ENCODE measurements around the gene JAML. TPM values are rescaled to one million over a fixed set of nuclear protein-coding genes. Genes with fewer than 3 reads are reported as not detected.

JAML gene
- total and polyA plus RNA-seq, 3 experiments from 2014 or later: 210 to 387 (median 363) TPM

- Histone ChIP-seq H3K4me3 (ENCODE audit: low read length) (peak within 1 kb of the TSS; percentile 8), H3K27me3 (ENCODE audit: insufficient read depth, low read length, poor library complexity, severe bottlenecking) (no peaks in the 10 kb centered on the region), H3K27ac (ENCODE audit: low read depth, low read length) (no peak within 1 kb of the TSS), H3K36me3 (ENCODE audit: insufficient read depth, low read length) (no peaks in the 10 kb centered on the region), H3K9me3 (ENCODE audit: low read length) (no peaks in the 10 kb centered on the region), H3K4me1 (ENCODE audit: insufficient read depth, low read length) (peaks cover 8% of the 10 kb centered on the region)
- CTCF ChIA-PET: interaction anchor here (1.3 to 1.4 kb wide), 2 partner anchors 32 to 65 kb away, joined by 8 to 11 read pairs; no protein-coding TSS in a partner anchor
- H3K9me3 Mint-ChIP-seq: no peaks in the 10 kb centered on the region
- peaks cover 23 to 36% (median 33%) of the 10 kb centered on the region in 3 donors for H3K4me1 Mint-ChIP-seq
- H3K27me3 Mint-ChIP-seq: peaks cover 6 to 17% of the 10 kb centered on the region in 2 donors
- POLR2A ChIA-PET: interaction anchor here (1.4 kb wide), 1 partner anchor 13 kb away, joined by 3 read pairs; no protein-coding TSS in a partner anchor
- DNase-seq: peak in 1 of 5 donors; percentile 39
- H3K4me3 Mint-ChIP-seq: peak within 1 kb of the TSS; percentile 45 to 84 (median 74)
- peak within 1 kb of the TSS in 6 of 8 donors; percentile 3 to 73 (median 62) for H3K27ac Mint-ChIP-seq
- H3K36me3 Mint-ChIP-seq: no peaks in the 10 kb centered on the region
These were observed 39.1 kb upstream of the JAML start, which contains the start of gene MPZL2 for GRCh38 chr11:118263695-118264568. MPZL2 (minus strand) TSS chr11:118264297; CDS start chr11:118264153, 144 bp downstream.

GRCh38 chr11:118263112-118263511, 38.3 kb upstream of the JAML start:
- H3K4me3 ChIP-seq (ENCODE audit: low read length): no peak overlapping the region
- Mint-ChIP-seq H3K36me3 (peaks cover 0 to 2% (median 0%) of the 10 kb centered on the region in 3 donors), H3K27me3 (peaks cover 6 to 17% of the 10 kb centered on the region in 2 donors), H3K4me1 (peaks cover 23 to 36% (median 33%) of the 10 kb centered on the region in 3 donors), H3K4me3 (peak overlapping the region in 1 of 7 donors; percentile 77), H3K9me3 (no peaks in the 10 kb centered on the region), H3K27ac (no peak overlapping the region)
- peaks cover 8% of the 10 kb centered on the region for H3K4me1 ChIP-seq (ENCODE audit: insufficient read depth, low read length)
- POLR2A ChIA-PET: interaction anchor here (1.4 kb wide), 1 partner anchor 14 kb away, joined by 3 read pairs; no protein-coding TSS in a partner anchor
- no peaks in the 10 kb centered on the region for H3K27me3 ChIP-seq (ENCODE audit: insufficient read depth, low read length, poor library complexity, severe bottlenecking)
- CTCF ChIA-PET: interaction anchor here (1.4 kb wide), 1 partner anchor 33 kb away, joined by 8 read pairs; no protein-coding TSS in a partner anchor
- no peak overlapping the region for H3K27ac ChIP-seq (ENCODE audit: low read depth, low read length)
- H3K9me3 ChIP-seq (ENCODE audit: low read length): no peaks in the 10 kb centered on the region
- H3K36me3 ChIP-seq (ENCODE audit: insufficient read depth, low read length): no peaks in the 10 kb centered on the region
- no peak for DNase-seq

GRCh38 chr11:118260353-118260752, 35.5 kb upstream of the JAML start:
- Histone ChIP-seq H3K9me3 (ENCODE audit: low read length) (no peaks in the 10 kb centered on the region), H3K27ac (ENCODE audit: low read depth, low read length) (no peak overlapping the region), H3K4me3 (ENCODE audit: low read length) (no peak overlapping the region), H3K36me3 (ENCODE audit: insufficient read depth, low read length) (no peaks in the 10 kb centered on the region), H3K27me3 (ENCODE audit: insufficient read depth, low read length, poor library complexity, severe bottlenecking) (no peaks in the 10 kb centered on the region), H3K4me1 (ENCODE audit: insufficient read depth, low read length) (peaks cover 8% of the 10 kb centered on the region)
- Mint-ChIP-seq H3K4me3 (no peak overlapping the region), H3K27ac (peak overlapping the region in 5 of 8 donors; percentile 38 to 74 (median 55)), H3K27me3 (peaks cover 5 to 17% of the 10 kb centered on the region in 2 donors), H3K36me3 (peaks cover 0 to 2% (median 0%) of the 10 kb centered on the region in 3 donors), H3K9me3 (no peaks in the 10 kb centered on the region), H3K4me1 (peaks cover 20 to 36% (median 33%) of the 10 kb centered on the region in 3 donors)
- DNase-seq: peak in 2 of 5 donors; percentile 48 to 56
- ChIA-PET CTCF (interaction anchor here (0.8 to 4.0 kb wide), 10 partner anchors 9 to 89 kb away, joined by 3 to 18 read pairs (median 7); partner anchors contain the start of gene MPZL3), POLR2A (interaction anchor here (1.2 kb wide), 1 partner anchor 62 kb away, joined by 4 read pairs; no protein-coding TSS in a partner anchor)

GRCh38 chr11:118259138-118259537, 34.3 kb upstream of the JAML start:
- Histone ChIP-seq H3K27ac (ENCODE audit: low read depth, low read length) (no peak overlapping the region), H3K36me3 (ENCODE audit: insufficient read depth, low read length) (no peaks in the 10 kb centered on the region), H3K4me3 (ENCODE audit: low read length) (no peak overlapping the region), H3K9me3 (ENCODE audit: low read length) (no peaks in the 10 kb centered on the region), H3K4me1 (ENCODE audit: insufficient read depth, low read length) (peaks cover 8% of the 10 kb centered on the region), H3K27me3 (ENCODE audit: insufficient read depth, low read length, poor library complexity, severe bottlenecking) (no peaks in the 10 kb centered on the region)
- peak overlapping the region in 1 of 8 donors; percentile 2 for H3K27ac Mint-ChIP-seq
- H3K4me1 Mint-ChIP-seq: peaks cover 16 to 30% (median 29%) of the 10 kb centered on the region in 3 donors
- no peak overlapping the region for H3K4me3 Mint-ChIP-seq
- ChIA-PET POLR2A (interaction anchor here (1.2 kb wide), 1 partner anchor 57 kb away, joined by 3 read pairs; no protein-coding TSS in a partner anchor), CTCF (interaction anchor here (1.3 to 4.0 kb wide), 4 partner anchors 32 to 92 kb away, joined by 3 to 18 read pairs (median 7); no protein-coding TSS in a partner anchor)
- no peak for DNase-seq
- H3K36me3 Mint-ChIP-seq: peaks cover 0 to 2% (median 0%) of the 10 kb centered on the region in 3 donors
- no peaks in the 10 kb centered on the region for H3K9me3 Mint-ChIP-seq
- peaks cover under 1 to 14% of the 10 kb centered on the region in 2 donors for H3K27me3 Mint-ChIP-seq

GRCh38 chr11:118258410-118258809, 33.6 kb upstream of the JAML start:
- POLR2A ChIA-PET: no interaction called here
- Histone ChIP-seq H3K27ac (ENCODE audit: low read depth, low read length) (no peak overlapping the region), H3K4me1 (ENCODE audit: insufficient read depth, low read length) (peaks cover 8% of the 10 kb centered on the region), H3K27me3 (ENCODE audit: insufficient read depth, low read length, poor library complexity, severe bottlenecking) (no peaks in the 10 kb centered on the region), H3K9me3 (ENCODE audit: low read length) (no peaks in the 10 kb centered on the region), H3K4me3 (ENCODE audit: low read length) (no peak overlapping the region), H3K36me3 (ENCODE audit: insufficient read depth, low read length) (no peaks in the 10 kb centered on the region)
- DNase-seq: no peak
- H3K4me1 Mint-ChIP-seq: peaks cover 13 to 24% (median 22%) of the 10 kb centered on the region in 3 donors
- H3K27ac Mint-ChIP-seq: peak overlapping the region in 1 of 8 donors; percentile 57
- H3K9me3 Mint-ChIP-seq: no peaks in the 10 kb centered on the region
- H3K27me3 Mint-ChIP-seq: peaks cover 0 to 10% of the 10 kb centered on the region in 2 donors
- H3K36me3 Mint-ChIP-seq: peaks cover 0 to 2% (median 0%) of the 10 kb centered on the region in 3 donors
- CTCF ChIA-PET: interaction anchor here (1.3 to 4.0 kb wide), 2 partner anchors 60 to 92 kb away, joined by 3 to 18 read pairs; no protein-coding TSS in a partner anchor
- no peak overlapping the region for H3K4me3 Mint-ChIP-seq

GRCh38 chr11:118252688-118253087, 27.9 kb upstream of the JAML start:
- Histone ChIP-seq H3K4me1 (ENCODE audit: insufficient read depth, low read length) (peaks cover 20% of the 10 kb centered on the region), H3K36me3 (ENCODE audit: insufficient read depth, low read length) (no peaks in the 10 kb centered on the region), H3K4me3 (ENCODE audit: low read length) (peak overlapping the region; percentile 90), H3K27ac (ENCODE audit: low read depth, low read length) (peak overlapping the region; percentile 98), H3K9me3 (ENCODE audit: low read length) (no peaks in the 10 kb centered on the region), H3K27me3 (ENCODE audit: insufficient read depth, low read length, poor library complexity, severe bottlenecking) (no peaks in the 10 kb centered on the region)
- Mint-ChIP-seq H3K27ac (peak overlapping the region; percentile 98 to 100 (median 99)), H3K36me3 (peaks cover 0 to 24% (median 0%) of the 10 kb centered on the region in 3 donors), H3K9me3 (peaks cover 0 to 2% (median 0%) of the 10 kb centered on the region in 5 donors), H3K27me3 (peaks cover 0 to 3% of the 10 kb centered on the region in 2 donors), H3K4me1 (peaks cover 36 to 44% (median 44%) of the 10 kb centered on the region in 3 donors), H3K4me3 (peak overlapping the region; percentile 97 to 99 (median 98))
- CTCF ChIA-PET: interaction anchor here (0.9 to 2.3 kb wide), 7 partner anchors 8 to 88 kb away, joined by 3 to 15 read pairs (median 4); no protein-coding TSS in a partner anchor
- DNase-seq: no peak
- POLR2A ChIA-PET: interaction anchor here (0.9 to 2.3 kb wide), 8 partner anchors 22 to 183 kb away, joined by 3 to 10 read pairs (median 6); partner anchors contain the start of genes ATP5MG and UBE4A

- Histone ChIP-seq H3K27ac (ENCODE audit: low read depth, low read length) (peak within 1 kb of the TSS; percentile 98), H3K27me3 (ENCODE audit: insufficient read depth, low read length, poor library complexity, severe bottlenecking) (no peaks in the 10 kb centered on the region), H3K36me3 (ENCODE audit: insufficient read depth, low read length) (no peaks in the 10 kb centered on the region), H3K9me3 (ENCODE audit: low read length) (no peaks in the 10 kb centered on the region), H3K4me3 (ENCODE audit: low read length) (peak within 1 kb of the TSS; percentile 90), H3K4me1 (ENCODE audit: insufficient read depth, low read length) (peaks cover 27% of the 10 kb centered on the region)
- H3K9me3 Mint-ChIP-seq: peaks cover 0 to 2% (median 0%) of the 10 kb centered on the region in 5 donors
- H3K36me3 Mint-ChIP-seq: peaks cover 0 to 29% (median 0%) of the 10 kb centered on the region in 3 donors
- H3K27ac Mint-ChIP-seq: peak within 1 kb of the TSS; percentile 98 to 100 (median 99)
- ChIA-PET POLR2A (interaction anchor here (0.6 to 2.3 kb wide), 18 partner anchors 10 to 187 kb away, joined by 3 to 12 read pairs (median 4); partner anchors contain the start of genes ATP5MG, JAML and UBE4A), CTCF (interaction anchor here (0.8 to 2.3 kb wide), 11 partner anchors 9 to 96 kb away, joined by 3 to 15 read pairs (median 3); no protein-coding TSS in a partner anchor)
- H3K4me3 Mint-ChIP-seq: peak within 1 kb of the TSS; percentile 97 to 99 (median 98)
- peaks cover 43 to 51% (median 50%) of the 10 kb centered on the region in 3 donors for H3K4me1 Mint-ChIP-seq
- peak; percentile 69 to 93 (median 90) for DNase-seq
- H3K27me3 Mint-ChIP-seq: peaks cover 0 to 3% of the 10 kb centered on the region in 2 donors
These were observed 27.2 kb upstream of the JAML start, which contains the start of gene MPZL3 for GRCh38 chr11:118251858-118252652. MPZL3 (minus strand) TSS chr11:118252365; CDS start chr11:118252294, 71 bp downstream.

Data from CD8-positive, alpha-beta memory T cell (primary cell).